Inferior parietal cortex (tissue), 1 donor: ENCODE data around the gene SLC7A14.
A peak's percentile ranks its signal among the peaks of the same experiment; 100 is the strongest.

Source experiments
- DNase-seq: peaks from one replicate; pipeline ENCODE4 v3.0.0-alpha.2; 2016; ENCODE audit errors: extremely low spot score

SLC7A14 gene

GRCh38 chr3:170470063-170471016, 115.5 kb downstream of the SLC7A14 start:
- peak; percentile 79 for DNase-seq

GRCh38 chr3:170469151-170470062, 116.5 kb downstream of the SLC7A14 start:
- DNase-seq, result no peak

GRCh38 chr3:170467571-170468147, 118.2 kb downstream of the SLC7A14 start:
- DNase-seq, result no peak

GRCh38 chr3:170467007-170467406, 118.9 kb downstream of the SLC7A14 start:
- peak; percentile 72 for DNase-seq

GRCh38 chr3:170465955-170466354, 119.9 kb downstream of the SLC7A14 start:
- no peak for DNase-seq

GRCh38 chr3:170463011-170463410, 122.9 kb downstream of the SLC7A14 start:
- DNase-seq, result no peak

- no peak for DNase-seq
Observed at GRCh38 chr3:170458285-170458684, 127.6 kb downstream of the SLC7A14 start.

- DNase-seq, result no peak
Observed at GRCh38 chr3:170454509-170454908, 131.4 kb downstream of the SLC7A14 start.

- DNase-seq, result no peak
Observed at GRCh38 chr3:170450039-170450438, 135.8 kb downstream of the SLC7A14 start.

GRCh38 chr3:170448584-170448983, 137.3 kb downstream of the SLC7A14 start:
- DNase-seq, result no peak

- DNase-seq, result no peak
Observed at GRCh38 chr3:170443457-170443856, 142.4 kb downstream of the SLC7A14 start.

GRCh38 chr3:170442947-170443346, 142.9 kb downstream of the SLC7A14 start:
- DNase-seq, result no peak

GRCh38 chr3:170441412-170441811, 144.5 kb downstream of the SLC7A14 start:
- no peak for DNase-seq

- no peak for DNase-seq
Observed at GRCh38 chr3:170440344-170440743, 145.5 kb downstream of the SLC7A14 start.

- no peak for DNase-seq
Observed at GRCh38 chr3:170438836-170439235, 147.0 kb downstream of the SLC7A14 start.

GRCh38 chr3:170437696-170438407, 148.0 kb downstream of the SLC7A14 start:
- no peak for DNase-seq

- DNase-seq, result peak; percentile 84
Observed at GRCh38 chr3:170437176-170437575, 148.7 kb downstream of the SLC7A14 start.

GRCh38 chr3:170436697-170437096, 149.2 kb downstream of the SLC7A14 start:
- DNase-seq, result no peak

- DNase-seq, result no peak
Observed at GRCh38 chr3:170432416-170432815, 153.5 kb downstream of the SLC7A14 start.

- DNase-seq, result no peak
Observed at GRCh38 chr3:170431054-170431453, 154.8 kb downstream of the SLC7A14 start.

- no peak for DNase-seq
Observed at GRCh38 chr3:170429050-170429449, 156.8 kb downstream of the SLC7A14 start.
